Adipocyte (in vitro differentiated cells): ENCODE measurements around the gene IWS1.

Experiments used
- DNase-seq: peaks from one replicate; pipeline ENCODE4 v3.0.0-alpha.2; 2015; ENCODE audit warnings: low read depth
- H3K27me3 ChIP-seq: replicated peaks from 2 replicates; pipeline ENCODE4 v1.7.0; 2013; ENCODE audit warnings: mild to moderate bottlenecking, low read length, moderate library complexity; ENCODE audit not compliant: control insufficient read depth, insufficient read depth
- H3K36me3 ChIP-seq: 2 replicates; pipeline ENCODE4 v1.7.0; 2013; ENCODE audit warnings: low read length, mild to moderate bottlenecking, moderate library complexity; ENCODE audit not compliant: control insufficient read depth, insufficient read depth, severe bottlenecking
- H3K4me1 ChIP-seq: 2 replicates; pipeline ENCODE4 v1.7.0; 2013; ENCODE audit warnings: mild to moderate bottlenecking, low read length, moderate library complexity; ENCODE audit not compliant: control insufficient read depth, insufficient read depth
- H3K4me3 ChIP-seq: 2 replicates; pipeline ENCODE4 v1.7.0; 2013; ENCODE audit warnings: mild to moderate bottlenecking, low read length, moderate library complexity
- H3K9ac ChIP-seq: 2 replicates; pipeline ENCODE4 v1.7.0; 2013; ENCODE audit warnings: mild to moderate bottlenecking, low read length, moderate library complexity
- H3K9me3 ChIP-seq: 2 replicates; pipeline ENCODE4 v1.7.0; 2013; ENCODE audit warnings: mild to moderate bottlenecking, low read length, moderate library complexity; ENCODE audit not compliant: control insufficient read depth

Gene IWS1

GRCh38 chr2:127567351-127567854 is 41.1 kb upstream of the IWS1 start:
- no peak overlapping the region for H3K9ac ChIP-seq
- H3K27me3 ChIP-seq, result peaks cover 5% of the 10 kb centered on the region
- H3K9me3 ChIP-seq, result no peaks in the 10 kb centered on the region
- no peaks in the 10 kb centered on the region for H3K36me3 ChIP-seq
- H3K4me1 ChIP-seq, result peaks cover 47% of the 10 kb centered on the region
- H3K4me3 ChIP-seq, result no peak overlapping the region
- no peak for DNase-seq

- H3K9ac ChIP-seq, result no peak overlapping the region
- no peak overlapping the region for H3K4me3 ChIP-seq
- H3K4me1 ChIP-seq, result peaks cover 55% of the 10 kb centered on the region
- DNase-seq, result no peak
- peaks cover 5% of the 10 kb centered on the region for H3K27me3 ChIP-seq
- H3K36me3 ChIP-seq, result no peaks in the 10 kb centered on the region
- no peaks in the 10 kb centered on the region for H3K9me3 ChIP-seq
Observed at GRCh38 chr2:127566576-127566975, 40.3 kb upstream of the IWS1 start.

GRCh38 chr2:127566139-127566417 is 39.8 kb upstream of the IWS1 start:
- no peaks in the 10 kb centered on the region for H3K36me3 ChIP-seq
- peaks cover 5% of the 10 kb centered on the region for H3K27me3 ChIP-seq
- H3K9me3 ChIP-seq, result no peaks in the 10 kb centered on the region
- DNase-seq, result no peak
- H3K4me3 ChIP-seq, result no peak overlapping the region
- peaks cover 59% of the 10 kb centered on the region for H3K4me1 ChIP-seq
- no peak overlapping the region for H3K9ac ChIP-seq

- Histone ChIP-seq H3K36me3 (no peaks in the 10 kb centered on the region), H3K27me3 (peaks cover 5% of the 10 kb centered on the region), H3K4me1 (peaks cover 59% of the 10 kb centered on the region), H3K9me3 (no peaks in the 10 kb centered on the region), H3K9ac (no peak overlapping the region), H3K4me3 (no peak overlapping the region)
- DNase-seq, result no peak
Observed at GRCh38 chr2:127565261-127566138, 39.2 kb upstream of the IWS1 start.

- no peak for DNase-seq
- Histone ChIP-seq H3K4me3 (no peak overlapping the region), H3K27me3 (peaks cover 5% of the 10 kb centered on the region), H3K9me3 (no peaks in the 10 kb centered on the region), H3K9ac (no peak overlapping the region), H3K4me1 (peaks cover 56% of the 10 kb centered on the region), H3K36me3 (no peaks in the 10 kb centered on the region)
Observed at GRCh38 chr2:127564429-127565260, 38.4 kb upstream of the IWS1 start.

- Histone ChIP-seq H3K4me1 (peaks cover 48% of the 10 kb centered on the region), H3K27me3 (peaks cover 5% of the 10 kb centered on the region), H3K9me3 (no peaks in the 10 kb centered on the region), H3K9ac (peak overlapping the region; percentile 70), H3K4me3 (peak overlapping the region; percentile 62), H3K36me3 (no peaks in the 10 kb centered on the region)
- DNase-seq, result no peak
Observed at GRCh38 chr2:127563458-127564428, 37.5 kb upstream of the IWS1 start.

- no peak for DNase-seq
- Histone ChIP-seq H3K9me3 (no peaks in the 10 kb centered on the region), H3K4me1 (peaks cover 40% of the 10 kb centered on the region), H3K27me3 (peaks cover 5% of the 10 kb centered on the region), H3K36me3 (no peaks in the 10 kb centered on the region), H3K4me3 (peak overlapping the region; percentile 62), H3K9ac (peak overlapping the region; percentile 70)
Observed at GRCh38 chr2:127562936-127563335, 36.6 kb upstream of the IWS1 start.

GRCh38 chr2:127561371-127561770 is 35.1 kb upstream of the IWS1 start:
- peaks cover 9% of the 10 kb centered on the region for H3K9me3 ChIP-seq
- H3K4me1 ChIP-seq, result peaks cover 40% of the 10 kb centered on the region
- no peaks in the 10 kb centered on the region for H3K27me3 ChIP-seq
- no peaks in the 10 kb centered on the region for H3K36me3 ChIP-seq
- H3K4me3 ChIP-seq, result no peak overlapping the region
- no peak for DNase-seq
- H3K9ac ChIP-seq, result peak overlapping the region; percentile 34

- Histone ChIP-seq H3K9ac (peak overlapping the region; percentile 47), H3K9me3 (peaks cover 14% of the 10 kb centered on the region), H3K4me3 (no peak overlapping the region), H3K27me3 (no peaks in the 10 kb centered on the region), H3K4me1 (peaks cover 40% of the 10 kb centered on the region), H3K36me3 (no peaks in the 10 kb centered on the region)
- DNase-seq, result no peak
Observed at GRCh38 chr2:127560931-127561280, 34.6 kb upstream of the IWS1 start.

- peak; percentile 31 for DNase-seq
Observed at GRCh38 chr2:127560201-127560930, 34.1 kb upstream of the IWS1 start.

More at GRCh38 chr2:127560201-127560930, 34.1 kb upstream of the IWS1 start:
- H3K9me3 ChIP-seq, result peaks cover 17% of the 10 kb centered on the region
- H3K27me3 ChIP-seq, result no peaks in the 10 kb centered on the region
- no peak overlapping the region for H3K4me3 ChIP-seq
- H3K9ac ChIP-seq, result peak overlapping the region; percentile 47
- H3K4me1 ChIP-seq, result peaks cover 40% of the 10 kb centered on the region
- H3K36me3 ChIP-seq, result no peaks in the 10 kb centered on the region
